Astrocyte of the spinal cord (primary cell): ENCODE data around the gene NPR2.
A peak's percentile ranks its signal among the peaks of the same experiment; 100 is the strongest.

ENCODE experiments used
- DNase-seq: peaks from one replicate; pipeline ENCODE4 v3.0.0; 2011; ENCODE audit warnings: low read depth, low spot score
- H3K4me3 ChIP-seq: 2 replicates; pipeline ENCODE4 v1.5.1; 2011; ENCODE audit warnings: low read depth, mild to moderate bottlenecking, low read length, moderate library complexity
- in situ Hi-C: cut with HindIII; loops from 2 replicates; pipeline ENCODE4 v1.10.0; 2017; ENCODE audit warnings: low sequenced_read_pairs
- TF ChIP-seq, protein P1 (sequence below): IDR thresholded peaks from 2 replicates; pipeline ENCODE4 v1.5.1; 2012; ENCODE audit warnings: low read depth, mild to moderate bottlenecking, low read length, inconsistent platforms

Gene NPR2

DNA sequence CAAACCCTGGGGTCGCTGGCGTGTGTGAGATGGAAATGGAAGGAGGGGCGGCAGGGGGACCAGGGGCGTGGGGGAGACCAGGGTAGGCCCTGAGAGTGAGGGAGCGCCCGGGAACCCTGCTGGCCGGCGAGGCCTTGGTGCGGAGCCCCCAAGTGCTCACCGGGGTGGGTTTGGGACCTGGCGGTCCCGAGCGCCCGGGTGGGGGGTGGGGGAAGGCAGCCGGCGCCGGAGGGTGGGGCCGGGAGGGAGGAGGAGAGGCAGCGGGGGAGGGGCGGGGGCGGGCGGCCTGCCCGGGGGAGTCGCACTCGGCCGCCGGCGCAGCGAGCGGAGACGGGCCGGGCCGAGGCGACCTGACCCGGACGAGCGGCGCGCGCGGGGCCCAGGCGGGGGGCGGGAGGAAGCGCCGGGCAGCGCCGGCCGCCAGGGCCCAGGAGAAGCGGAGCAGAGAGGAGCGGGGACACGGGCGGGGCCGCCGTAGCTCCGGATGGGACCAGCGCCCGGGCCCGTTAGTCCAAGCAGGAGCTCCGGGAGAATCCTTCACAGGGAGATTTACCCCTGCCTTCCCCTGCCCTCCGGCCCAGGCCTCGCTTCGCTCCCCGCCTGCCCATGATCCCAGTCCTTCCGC lies at the start of gene NPR2:
Gene NPR2 (plus strand): TSS at position 295 of the 625 bp plus-strand sequence. CDS start 818 bp downstream, outside the sequence.
- DNase-seq = no peak
- in situ Hi-C loops = no loop called here
- peak within 1 kb of the TSS; percentile 53 for H3K4me3 ChIP-seq
- TF ChIP-seq, protein P1, sequence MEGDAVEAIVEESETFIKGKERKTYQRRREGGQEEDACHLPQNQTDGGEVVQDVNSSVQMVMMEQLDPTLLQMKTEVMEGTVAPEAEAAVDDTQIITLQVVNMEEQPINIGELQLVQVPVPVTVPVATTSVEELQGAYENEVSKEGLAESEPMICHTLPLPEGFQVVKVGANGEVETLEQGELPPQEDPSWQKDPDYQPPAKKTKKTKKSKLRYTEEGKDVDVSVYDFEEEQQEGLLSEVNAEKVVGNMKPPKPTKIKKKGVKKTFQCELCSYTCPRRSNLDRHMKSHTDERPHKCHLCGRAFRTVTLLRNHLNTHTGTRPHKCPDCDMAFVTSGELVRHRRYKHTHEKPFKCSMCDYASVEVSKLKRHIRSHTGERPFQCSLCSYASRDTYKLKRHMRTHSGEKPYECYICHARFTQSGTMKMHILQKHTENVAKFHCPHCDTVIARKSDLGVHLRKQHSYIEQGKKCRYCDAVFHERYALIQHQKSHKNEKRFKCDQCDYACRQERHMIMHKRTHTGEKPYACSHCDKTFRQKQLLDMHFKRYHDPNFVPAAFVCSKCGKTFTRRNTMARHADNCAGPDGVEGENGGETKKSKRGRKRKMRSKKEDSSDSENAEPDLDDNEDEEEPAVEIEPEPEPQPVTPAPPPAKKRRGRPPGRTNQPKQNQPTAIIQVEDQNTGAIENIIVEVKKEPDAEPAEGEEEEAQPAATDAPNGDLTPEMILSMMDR = no peak

DNA sequence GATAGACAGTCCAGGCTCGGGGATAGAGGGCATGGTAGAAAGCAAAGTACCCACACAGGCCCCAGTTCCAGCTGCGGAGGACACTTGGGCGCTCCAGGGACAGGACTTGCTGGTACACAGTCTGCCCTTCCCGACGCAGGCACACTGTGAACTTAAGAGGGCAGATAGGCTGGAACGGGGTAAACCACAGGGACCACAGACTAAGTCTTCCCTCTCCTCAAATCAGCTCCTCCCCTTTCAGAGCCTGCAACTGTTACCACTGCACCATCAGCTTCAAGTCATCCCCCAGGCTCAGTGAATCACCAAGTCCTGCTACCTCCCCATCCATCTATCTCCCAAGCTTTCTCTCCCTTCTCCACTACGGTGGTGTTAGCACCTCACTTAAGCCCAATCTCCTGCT lies 49.7 kb upstream of the NPR2 start:
- no peak for DNase-seq
- H3K4me3 ChIP-seq = no peak overlapping the region
- TF ChIP-seq, protein P1 = no peak
- in situ Hi-C loops = no loop called here

DNA sequence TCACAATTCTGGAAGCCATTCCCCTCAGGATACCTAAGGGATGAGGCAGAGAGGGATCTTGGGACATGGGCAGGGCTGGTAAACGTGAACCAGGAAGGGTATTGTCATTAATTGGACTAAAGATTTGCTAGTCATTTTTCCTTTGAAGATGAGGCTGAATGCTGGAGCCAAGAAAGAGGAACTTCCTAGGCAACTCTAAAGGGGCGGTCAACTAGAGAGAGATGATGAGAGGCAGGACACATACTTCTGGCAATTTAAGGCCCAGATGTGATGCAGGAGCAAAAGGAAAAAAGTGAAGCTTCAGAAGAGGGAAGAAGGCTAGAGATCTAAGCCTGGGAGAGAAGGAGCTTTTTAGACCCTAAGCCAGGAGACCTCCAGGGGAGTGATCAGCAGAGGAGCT lies 47.9 kb upstream of the NPR2 start:
- in situ Hi-C loops = no loop called here
- TF ChIP-seq, protein P1 = no peak
- H3K4me3 ChIP-seq = no peak overlapping the region
- DNase-seq = no peak

DNA sequence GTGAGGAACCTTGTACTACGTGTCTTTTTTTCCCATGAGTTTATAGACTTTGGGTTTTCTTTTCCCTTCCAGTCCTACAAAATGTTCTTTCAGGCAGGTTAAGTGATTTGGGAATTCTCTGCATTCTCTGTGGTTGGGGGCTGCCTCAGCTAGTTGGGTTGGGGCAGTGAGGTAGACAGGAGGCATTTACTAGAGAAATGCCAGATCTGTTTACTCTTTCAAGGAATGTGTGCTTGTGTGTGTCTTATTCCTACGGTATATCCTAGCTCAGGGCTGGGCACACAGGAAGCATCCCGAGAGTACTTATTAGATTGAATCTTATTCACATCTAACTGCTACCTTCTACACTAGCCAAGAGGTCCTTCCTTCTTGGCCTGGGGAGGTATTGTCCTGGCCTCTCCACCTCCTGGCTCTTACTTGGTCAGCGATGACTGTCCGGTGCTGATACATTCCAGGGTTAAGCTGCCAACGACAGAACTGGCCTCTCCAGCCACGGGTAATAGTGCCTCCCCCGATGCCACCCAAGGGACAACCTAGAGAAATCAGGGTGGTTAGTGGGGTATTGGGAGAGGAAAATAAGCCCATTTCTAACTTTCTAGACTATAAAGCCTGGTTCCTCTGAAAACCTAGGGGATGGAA lies 47.4 kb upstream of the NPR2 start:
- no peak overlapping the region for H3K4me3 ChIP-seq
- DNase-seq = no peak
- TF ChIP-seq, protein P1 = no peak
- in situ Hi-C loops = no loop called here

DNA sequence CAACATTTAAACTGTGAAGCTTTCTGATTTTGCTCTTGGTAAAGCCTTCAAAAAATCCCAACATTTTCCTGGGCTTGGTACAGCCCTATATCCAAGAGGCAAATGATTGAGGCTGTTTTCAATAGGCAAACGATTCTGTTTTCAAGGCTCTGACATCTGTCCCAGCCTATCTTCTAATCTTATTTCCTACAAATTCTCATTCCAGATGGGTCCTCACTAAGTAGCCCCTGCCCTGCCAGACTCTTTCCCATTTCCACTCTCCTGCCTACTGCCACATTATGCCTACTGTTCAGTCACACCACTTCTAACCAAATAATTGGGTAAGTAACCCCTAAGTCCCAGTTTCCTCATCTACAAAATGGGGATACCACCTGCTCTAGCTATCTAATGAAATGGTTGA lies 45.8 kb upstream of the NPR2 start:
- in situ Hi-C loops = no loop called here
- no peak for DNase-seq
- TF ChIP-seq, protein P1 = no peak
- no peak overlapping the region for H3K4me3 ChIP-seq

DNA sequence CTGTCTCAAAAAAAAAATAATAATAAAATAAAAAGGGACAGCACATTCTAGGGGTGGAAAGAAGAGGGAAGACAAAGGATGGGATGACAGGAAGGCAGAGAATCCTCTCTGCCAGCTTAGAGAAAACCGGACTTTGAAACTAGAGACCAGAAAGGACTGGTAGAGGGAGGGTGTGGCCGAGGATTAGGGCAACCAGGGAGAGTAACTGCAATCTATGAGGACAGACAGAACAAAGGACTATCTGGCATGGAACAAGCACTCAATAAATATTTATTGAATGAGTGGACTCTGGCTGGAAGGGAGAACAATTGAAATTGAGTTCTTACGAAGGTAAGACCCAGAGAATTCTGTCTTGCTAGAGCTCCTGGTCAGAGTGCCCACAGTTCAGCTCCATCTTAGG lies 44.8 kb upstream of the NPR2 start:
- DNase-seq = no peak
- in situ Hi-C loops = no loop called here
- H3K4me3 ChIP-seq = peak overlapping the region; percentile 90
- TF ChIP-seq, protein P1 = no peak
